ENCODE results near the gene ANKRD30A.
"Not testable (repeated sequence)": the region's sequence is repeated elsewhere in the genome, so short reads cannot be mapped to it uniquely, and the experiment has no call there.

ANKRD30A gene

DNA sequence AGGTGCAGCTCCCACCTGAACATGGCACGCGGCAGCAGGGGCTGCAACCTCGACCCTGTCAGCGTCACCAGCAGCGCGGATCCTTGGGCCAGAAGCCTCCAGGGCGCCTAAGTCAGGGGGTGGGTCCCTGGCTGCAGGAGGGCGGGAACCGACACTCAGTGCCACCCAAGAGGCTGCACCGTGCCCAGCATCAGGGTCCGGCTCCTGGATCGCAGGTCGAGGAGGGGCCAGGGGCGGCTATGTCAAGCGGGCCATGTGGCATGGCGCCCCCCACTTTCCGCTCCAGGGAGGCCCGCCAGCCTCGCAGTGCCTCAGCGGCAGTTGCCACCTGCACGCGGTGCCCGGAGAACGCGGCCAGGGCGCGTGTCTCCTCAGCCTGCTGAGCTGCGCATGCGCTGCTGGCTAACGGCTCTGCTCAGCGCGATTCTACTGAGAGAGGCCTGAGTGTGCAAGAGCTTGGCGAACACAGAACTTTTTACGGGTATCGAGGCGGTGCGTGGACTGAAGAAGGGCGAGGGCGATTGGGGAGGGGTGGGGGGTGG is at the start of gene ANKRD30A:
Gene ANKRD30A (plus strand): TSS at position 408 of the 542 bp plus-strand sequence. CDS start 190 bp downstream, outside the sequence.
- no peak for DNase-seq

DNA sequence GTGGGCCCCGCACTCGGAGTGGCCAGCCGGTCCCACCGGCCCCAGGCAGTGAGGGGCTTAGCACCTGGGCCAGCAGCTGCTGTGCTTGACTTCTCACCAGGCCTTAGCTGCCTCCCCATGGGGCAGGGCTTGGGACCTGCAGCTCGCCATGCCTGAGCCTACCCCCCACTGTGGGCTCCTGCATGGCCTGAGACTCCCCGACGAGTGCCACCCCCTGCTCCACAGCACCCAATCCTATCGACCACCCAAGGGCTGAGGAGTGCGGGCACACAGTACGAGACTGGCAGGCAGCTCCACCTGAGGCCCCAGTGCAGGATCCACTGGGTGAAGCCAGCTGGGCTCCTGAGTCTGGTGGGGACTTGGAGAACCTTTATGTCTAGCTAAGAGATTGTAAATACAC is 49.3 kb upstream of the ANKRD30A start:
- not testable (repeated sequence) for DNase-seq

GRCh38 chr10:37095792-37096573 is 29.4 kb upstream of the ANKRD30A start:
- DNase-seq: no peak

DNA sequence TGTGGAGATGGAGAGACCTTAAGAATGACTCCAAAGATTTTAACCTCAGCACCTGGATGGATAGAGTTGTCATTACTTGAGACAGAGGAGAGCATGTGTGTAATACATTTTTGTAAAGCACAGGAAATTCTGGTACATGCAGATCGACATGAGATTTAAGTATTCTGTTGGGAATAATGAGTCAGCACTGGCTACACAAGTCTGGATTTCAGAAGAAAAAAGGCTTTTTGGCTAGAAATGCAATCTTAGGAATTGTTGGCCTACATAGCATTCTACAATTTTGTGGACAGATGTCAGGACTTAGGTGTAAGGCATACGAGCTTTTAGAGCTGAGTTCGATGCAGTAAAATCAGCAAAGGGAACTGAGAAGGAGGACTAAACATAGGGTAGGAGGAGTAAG is 24.1 kb upstream of the ANKRD30A start:
- DNase-seq: no peak

DNA sequence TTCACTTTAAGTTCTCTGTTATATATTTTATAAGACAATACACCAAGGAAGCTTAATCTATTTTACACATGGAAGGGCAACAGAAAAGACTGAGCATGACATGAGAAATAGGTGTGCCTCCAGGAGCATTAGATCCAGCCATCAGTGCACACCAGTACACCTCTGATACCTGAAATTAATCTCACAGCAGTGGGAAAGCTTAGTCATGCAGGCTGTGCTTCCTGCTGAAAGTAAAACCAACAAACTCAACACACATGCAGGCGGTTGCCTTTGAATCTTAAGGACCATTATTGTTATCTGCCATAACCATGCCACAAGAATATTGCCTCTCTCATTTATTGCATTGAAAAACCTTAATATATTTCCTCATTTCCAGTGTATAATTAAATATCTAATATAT is 16.4 kb upstream of the ANKRD30A start:
- no peak for DNase-seq

DNA sequence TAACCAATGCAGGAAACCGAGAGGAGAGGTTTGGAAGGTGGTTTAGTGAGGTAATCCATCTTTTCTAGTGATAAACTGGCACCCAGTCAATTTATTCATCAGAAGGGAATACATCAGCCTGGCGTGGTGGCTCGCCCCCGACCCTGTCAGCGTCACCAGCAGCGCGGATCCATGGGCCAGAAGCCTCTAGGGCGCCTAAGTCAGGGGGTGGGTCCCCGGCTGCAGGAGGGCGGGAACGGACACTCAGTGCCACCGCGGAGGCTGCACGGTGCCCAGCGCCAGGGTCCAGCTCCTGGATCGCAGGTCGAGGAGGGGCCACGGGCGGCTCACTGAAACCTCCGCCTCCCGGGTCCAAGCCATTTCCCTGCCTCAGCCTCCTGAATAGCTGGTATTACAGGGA is 866 bp upstream of the ANKRD30A start:
- DNase-seq: no peak

GRCh38 chr10:37125921-37126320 is 523 bp downstream of the ANKRD30A start:
- DNase-seq: no peak

DNA sequence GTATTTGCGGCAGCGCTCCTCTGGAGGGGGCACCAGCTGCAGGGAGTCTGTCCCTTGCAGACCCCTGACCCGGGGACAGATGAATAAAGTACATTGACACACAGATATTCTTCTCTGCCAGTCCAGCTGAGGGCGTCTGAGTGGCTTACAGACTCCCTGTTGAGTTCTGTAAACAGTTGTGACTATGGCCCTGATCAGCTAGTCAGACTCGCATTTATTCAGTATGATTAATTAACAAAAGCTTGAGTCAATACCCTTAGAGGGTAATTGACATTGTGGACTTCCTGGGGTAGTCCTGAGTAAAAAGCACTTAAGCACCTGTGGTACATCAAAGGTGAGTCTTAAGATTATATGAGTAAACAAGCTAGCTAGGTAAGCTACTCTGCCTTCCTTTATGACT is 21.0 kb downstream of the ANKRD30A start:
- DNase-seq: peak in 1 of 2 experiments; percentile 0

DNA sequence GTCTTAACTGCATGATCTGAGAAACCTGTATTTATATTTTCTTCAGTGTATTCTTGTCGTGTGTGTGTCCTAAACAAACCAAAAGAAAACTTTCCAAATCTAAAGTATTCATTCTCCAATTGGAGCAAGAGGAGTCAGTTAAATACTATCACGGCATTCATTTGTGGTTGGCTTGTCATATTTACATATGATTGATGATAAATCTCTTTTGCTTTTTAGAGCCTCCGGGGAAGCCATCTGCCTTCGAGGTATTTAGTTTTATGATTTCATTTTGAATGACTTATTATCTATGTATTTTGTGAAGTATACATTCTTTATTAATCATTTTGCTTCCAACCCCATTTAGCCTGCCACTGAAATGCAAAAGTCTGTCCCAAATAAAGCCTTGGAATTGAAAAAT is 37.0 kb downstream of the ANKRD30A start:
- not testable (repeated sequence) for DNase-seq

GRCh38 chr10:37171945-37172344 is 46.5 kb downstream of the ANKRD30A start:
- DNase-seq: not testable (repeated sequence)

- DNase-seq: not testable (repeated sequence)
These were observed 52.9 kb downstream of the ANKRD30A start for GRCh38 chr10:37178296-37178695.

DNA sequence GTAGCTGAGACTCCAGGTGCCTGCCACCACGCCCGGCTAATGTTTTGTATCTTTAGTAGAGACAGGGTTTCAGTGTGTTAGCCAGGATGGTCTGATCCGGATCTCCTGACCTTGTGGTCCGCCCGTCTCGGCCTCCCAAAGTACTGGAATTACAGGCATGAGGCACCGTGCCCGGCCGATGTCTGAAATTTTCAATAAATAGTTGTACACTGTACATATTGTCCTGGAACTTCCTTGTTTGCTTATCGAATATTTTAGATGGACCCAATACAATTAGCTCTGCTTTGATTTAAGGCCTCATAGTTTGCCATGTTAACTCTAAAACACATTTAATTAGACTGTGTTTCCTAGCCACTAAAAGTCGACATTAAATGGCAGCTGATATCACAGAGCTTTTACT is 57.3 kb downstream of the ANKRD30A start:
- DNase-seq: not testable (repeated sequence)

DNA sequence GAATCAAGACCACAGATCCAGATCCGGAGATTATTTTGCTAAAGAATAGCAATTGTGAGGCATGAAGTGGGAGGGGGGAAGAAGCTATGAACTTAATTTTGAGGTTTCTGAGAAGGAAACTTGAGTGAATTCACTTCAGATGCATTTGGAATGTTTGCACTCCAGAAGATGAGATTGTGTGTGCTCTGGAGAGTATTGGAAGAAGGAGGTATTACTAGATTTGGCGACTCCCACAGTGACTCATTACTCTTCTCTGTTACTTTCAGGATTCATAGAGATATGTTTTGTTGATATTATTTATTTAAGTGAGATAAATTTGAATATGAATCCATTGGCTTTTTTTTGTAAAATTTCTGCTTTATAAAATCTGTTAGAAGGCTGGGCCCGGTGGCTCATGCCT is 80.7 kb downstream of the ANKRD30A start:
- no peak for DNase-seq

- no peak for DNase-seq
These were observed 95.5 kb downstream of the ANKRD30A start for GRCh38 chr10:37220866-37221265.

DNA sequence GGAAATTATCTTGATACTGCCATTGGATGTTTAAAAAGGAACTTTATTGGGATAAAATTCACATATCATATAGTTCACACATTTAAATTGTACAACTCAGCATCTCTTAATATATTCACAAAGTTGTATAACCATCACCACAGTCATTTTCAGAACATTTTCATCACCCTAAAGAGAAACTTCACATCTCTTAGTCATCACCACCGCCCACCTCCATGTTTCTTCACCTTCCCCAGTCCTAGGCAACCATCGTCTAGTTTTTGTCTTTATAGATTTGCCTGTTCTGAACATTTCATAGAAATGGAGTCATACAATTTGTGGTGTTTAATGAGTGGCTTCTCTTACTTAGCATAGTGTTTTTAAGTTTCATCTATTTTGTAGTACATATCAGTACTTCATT is 96.6 kb downstream of the ANKRD30A start:
- DNase-seq: no peak

DNA sequence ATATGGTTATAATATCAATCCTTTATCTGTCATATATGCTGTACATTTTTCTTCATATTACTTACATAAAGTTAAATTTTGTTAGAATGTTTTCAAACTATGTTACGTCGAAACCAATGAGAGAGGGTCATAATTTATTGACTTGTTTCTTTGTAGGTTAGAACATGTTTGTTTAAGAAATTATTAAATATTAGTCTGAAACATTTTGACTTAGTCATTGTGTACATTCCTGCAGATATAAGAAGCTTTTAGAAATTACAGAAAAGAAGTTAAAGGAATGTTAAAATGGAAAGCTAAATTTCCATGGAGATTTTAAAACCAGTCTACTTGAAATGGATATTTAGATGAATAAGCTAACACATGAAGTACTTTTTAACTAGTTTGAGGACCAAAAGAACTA is 99.8 kb downstream of the ANKRD30A start:
- DNase-seq: no peak

DNA sequence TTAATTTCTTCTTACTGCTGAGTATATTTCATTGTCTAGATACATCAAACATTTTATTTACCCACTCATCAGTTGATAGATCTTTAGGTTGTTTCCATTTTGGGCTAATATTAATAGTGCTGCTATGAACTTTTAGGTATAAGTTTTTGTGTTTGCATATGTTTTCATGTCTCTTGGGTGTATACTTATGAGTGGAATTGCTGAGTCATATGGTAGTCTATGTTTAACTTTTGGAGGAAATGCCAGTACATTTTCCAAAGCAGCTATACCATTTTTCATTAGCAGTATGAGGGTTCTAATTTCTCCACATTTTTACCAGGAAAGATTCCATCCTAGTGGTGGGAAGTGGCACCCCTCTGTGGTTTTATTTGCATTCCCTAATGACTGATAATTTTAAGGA is 101.1 kb downstream of the ANKRD30A start:
- DNase-seq: no peak

DNA sequence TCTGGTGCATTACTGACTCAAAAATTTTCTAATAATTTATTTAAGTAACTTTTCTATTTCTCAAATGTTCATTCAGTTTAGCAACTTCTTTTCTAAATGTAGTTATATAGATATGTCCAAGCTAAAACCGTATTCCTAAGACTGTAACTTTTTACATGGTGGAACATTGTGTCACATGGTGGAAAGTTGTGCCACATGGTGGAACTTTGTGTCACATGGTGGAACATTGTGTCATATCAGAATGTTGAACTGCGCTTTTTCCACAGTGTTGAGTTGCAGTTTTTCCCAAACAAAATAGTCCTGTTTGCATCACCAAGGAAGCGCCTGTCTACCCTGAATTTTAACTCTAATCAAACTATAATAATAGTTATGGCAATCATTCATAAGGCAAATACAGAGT is 109.3 kb downstream of the ANKRD30A start:
- no peak for DNase-seq

DNA sequence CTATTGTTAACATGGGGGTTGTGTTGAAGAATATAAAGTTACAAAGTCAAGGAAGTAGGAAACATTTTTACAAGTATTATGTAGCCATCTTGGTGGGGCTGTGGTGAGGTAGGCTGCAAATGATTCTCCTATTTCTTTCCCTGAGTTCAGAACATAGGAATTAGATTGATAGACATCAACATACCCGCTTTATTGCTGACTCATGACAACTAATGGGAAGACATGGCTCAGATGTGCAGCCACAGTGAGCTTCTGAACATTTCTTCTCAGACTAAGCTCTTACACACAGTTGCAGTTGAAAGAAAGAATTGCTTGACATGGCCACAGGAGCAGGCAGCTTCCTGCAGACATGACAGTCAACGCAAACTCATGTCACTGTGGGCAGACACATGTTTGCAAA is 110.7 kb downstream of the ANKRD30A start:
- no peak for DNase-seq

DNA sequence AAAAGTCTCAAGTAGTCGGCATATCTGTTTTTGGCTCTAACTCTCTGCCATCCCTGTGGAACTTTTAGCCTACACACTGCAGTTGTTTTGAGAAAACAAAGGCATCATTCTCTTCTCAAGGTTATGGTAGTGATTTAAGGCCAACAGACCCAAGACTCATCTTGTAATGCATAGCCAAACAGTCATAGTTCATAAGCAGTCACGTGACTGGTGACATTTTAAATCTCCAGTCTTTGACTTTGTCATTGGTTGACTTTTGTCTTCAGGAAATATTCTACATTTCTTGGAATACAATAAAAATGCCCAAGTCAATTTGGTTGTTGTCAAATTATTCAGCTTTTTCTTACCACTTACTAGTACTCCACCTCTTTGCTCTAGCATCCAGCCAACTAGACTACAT is 114.8 kb downstream of the ANKRD30A start:
- no peak for DNase-seq

DNA sequence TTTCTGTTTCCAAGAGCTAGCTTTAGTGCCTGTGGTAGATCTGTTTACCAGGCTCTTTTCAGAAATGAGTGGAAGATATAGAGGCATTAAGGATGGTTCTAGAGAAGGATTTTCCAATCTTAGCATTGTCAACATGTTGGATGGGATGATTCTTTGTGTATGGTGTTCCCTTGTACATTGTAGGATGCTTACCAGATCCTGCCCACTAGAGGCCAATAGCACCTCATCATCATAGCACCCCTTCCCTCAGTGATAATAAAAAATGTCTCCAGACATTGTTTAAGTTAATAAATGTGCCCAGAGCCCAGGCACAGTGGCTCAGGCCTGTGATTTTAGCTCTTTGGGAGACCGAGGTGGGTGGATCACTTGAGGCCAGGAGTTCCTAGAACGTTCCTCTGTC is 121.2 kb downstream of the ANKRD30A start:
- no peak for DNase-seq

- DNase-seq: not testable (repeated sequence)
These were observed 130.4 kb downstream of the ANKRD30A start for GRCh38 chr10:37255837-37256236.

- DNase-seq: no peak
These were observed 137.9 kb downstream of the ANKRD30A start for GRCh38 chr10:37263304-37263703.

DNA sequence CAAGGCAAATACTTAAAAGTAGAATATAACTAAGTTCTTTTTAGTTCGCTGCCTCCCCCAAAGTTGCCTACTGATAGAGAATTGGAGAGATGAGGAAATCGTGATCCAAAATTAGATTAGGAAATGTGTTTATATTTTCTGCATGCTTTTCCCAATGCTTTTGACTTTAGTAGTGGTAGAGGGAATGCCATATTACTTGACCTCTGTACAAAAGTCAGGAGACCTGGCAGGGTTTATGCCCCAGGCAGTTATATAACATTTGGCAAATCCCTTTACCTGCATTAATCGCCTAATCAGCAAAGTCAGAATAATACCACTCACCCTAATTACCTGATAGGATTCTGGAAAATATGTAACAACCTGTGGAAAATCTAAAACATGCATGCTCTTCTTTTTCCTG is 142.9 kb downstream of the ANKRD30A start:
- no peak for DNase-seq
